Germinal center (tissue), 1 donor: ENCODE results near the gene OCEL1.
"Not testable (repeated sequence)": the region's sequence is repeated elsewhere in the genome, so short reads cannot be mapped to it uniquely, and the experiment has no call there.

Source experiments
- DNase-seq: peaks from one replicate; pipeline ENCODE4 v3.0.0; 2012; ENCODE audit warnings: mixed read lengths, low spot score

The OCEL1 gene

GRCh38 chr19:17226002-17226933, at the start of gene OCEL1:
Gene OCEL1, plus strand, starts transcription at chr19:17226226. Its CDS starts 22 bp downstream, at chr19:17226248.
- DNase-seq, result peak; percentile 94

GRCh38 chr19:17178291-17178690, 47.7 kb upstream of the OCEL1 start:
- no peak for DNase-seq

- DNase-seq, result no peak
Observed at GRCh38 chr19:17180997-17181702, 44.9 kb upstream of the OCEL1 start.

GRCh38 chr19:17183271-17183761, 42.7 kb upstream of the OCEL1 start:
- peak; percentile 22 for DNase-seq

GRCh38 chr19:17183858-17184321, 42.1 kb upstream of the OCEL1 start:
- DNase-seq, result peak; percentile 57

GRCh38 chr19:17184371-17184841, 41.6 kb upstream of the OCEL1 start:
- peak; percentile 30 for DNase-seq

- DNase-seq, result no peak
Observed at GRCh38 chr19:17185590-17185989, 40.4 kb upstream of the OCEL1 start.

- DNase-seq, result not testable (repeated sequence)
Observed at GRCh38 chr19:17191736-17192135, 34.3 kb upstream of the OCEL1 start.

GRCh38 chr19:17192751-17193150, 33.3 kb upstream of the OCEL1 start:
- DNase-seq, result no peak

- DNase-seq, result no peak
Observed at GRCh38 chr19:17194608-17195007, 31.4 kb upstream of the OCEL1 start.

- DNase-seq, result no peak
Observed at GRCh38 chr19:17195106-17195505, 30.9 kb upstream of the OCEL1 start.

- DNase-seq, result no peak
Observed at GRCh38 chr19:17196610-17197009, 29.4 kb upstream of the OCEL1 start.

- no peak for DNase-seq
Observed at GRCh38 chr19:17197666-17198065, 28.4 kb upstream of the OCEL1 start.

GRCh38 chr19:17200408-17201079, 25.5 kb upstream of the OCEL1 start:
- no peak for DNase-seq

- no peak for DNase-seq
Observed at GRCh38 chr19:17202249-17202648, 23.8 kb upstream of the OCEL1 start.

- DNase-seq, result no peak
Observed at GRCh38 chr19:17202713-17203112, 23.3 kb upstream of the OCEL1 start.

- peak; percentile 67 for DNase-seq
Observed at GRCh38 chr19:17205237-17206140, 20.5 kb upstream of the OCEL1 start.

GRCh38 chr19:17206736-17207581, 19.1 kb upstream of the OCEL1 start:
- no peak for DNase-seq

- peak; percentile 82 for DNase-seq
Observed at GRCh38 chr19:17209126-17210036, 16.6 kb upstream of the OCEL1 start.
